Thymus (tissue), 11 donors: Measurements from ENCODE around the gene ZNF354C. TPM values are rescaled to one million over a fixed set of nuclear protein-coding genes. Genes with fewer than 3 reads are reported as not detected.

Experiments used
- DNase-seq, 9 donors: peaks; one replicate each; pipeline ENCODE4 v3.0.0-alpha.2; 2013; ENCODE audit warnings: low spot score in 9 of 9, low read depth in 6 of 9, missing footprints in 1 of 9
- H3K27ac ChIP-seq, 2 donors: one replicate each; pipeline ENCODE4 v1.5.1; 2013; ENCODE audit warnings: control low read depth in 1 of 2, low read depth in 1 of 2, low read length in 1 of 2, mild to moderate bottlenecking in 1 of 2, moderate library complexity in 1 of 2
- H3K27me3 ChIP-seq, 2 donors: one replicate each; pipeline ENCODE4 v1.5.1; 2013; ENCODE audit warnings: low read length in 1 of 2; ENCODE audit not compliant: control insufficient read depth in 2 of 2, insufficient read depth in 1 of 2
- H3K36me3 ChIP-seq, 2 donors: one replicate each; pipeline ENCODE4 v1.5.1; 2013; ENCODE audit warnings: low read length in 1 of 2, mild to moderate bottlenecking in 1 of 2, moderate library complexity in 1 of 2; ENCODE audit not compliant: control insufficient read depth in 2 of 2, insufficient read depth in 2 of 2
- H3K4me1 ChIP-seq, 2 donors: one replicate each; pipeline ENCODE4 v1.5.1; 2013; ENCODE audit warnings: low read length in 2 of 2; ENCODE audit not compliant: control insufficient read depth in 2 of 2, insufficient read depth in 2 of 2
- H3K4me3 ChIP-seq, 2 donors: one replicate each; pipeline ENCODE4 v1.5.1; 2013; ENCODE audit warnings: low read length in 2 of 2, control low read depth in 1 of 2, mild to moderate bottlenecking in 1 of 2
- H3K9me3 ChIP-seq, 2 donors: one replicate each; pipeline ENCODE4 v1.5.1; 2013; ENCODE audit warnings: low read length in 1 of 2, mild to moderate bottlenecking in 1 of 2; ENCODE audit not compliant: control insufficient read depth in 2 of 2, insufficient read depth in 1 of 2
- WGBS: extraction: QIAGEN DNeasy Blood & Tissue Kit; methylation state at CpG from one replicate; pipeline ENCODE4 v1.1.7; 2013; 5-methylcytosine and 5-hydroxymethylcytosine counted together
- polyA plus RNA-seq: library from polyadenylated mRNA; stranded (reverse); fragments of 200-250 nt; gene quantifications from one replicate; pipeline ENCODE4 v1.2.3, GENCODE V29; 2013
- total RNA-seq: library from RNA; stranded (reverse); fragments of 120-200 nt; gene quantifications from one replicate; pipeline ENCODE4 v1.2.4, GENCODE V29; 2013
- donor health status: healthy.

ZNF354C gene
- total and polyA plus RNA-seq, 2 donors, result 2.3 to 6.0 TPM

GRCh38 chr5:179130101-179130681 is 70.0 kb downstream of the ZNF354C start:
- Histone ChIP-seq H3K4me3 (no peak overlapping the region), H3K27me3 (no peaks in the 10 kb centered on the region), H3K36me3 (no peaks in the 10 kb centered on the region), H3K4me1 (no peaks in the 10 kb centered on the region), H3K9me3 (peaks cover 3 to 43% of the 10 kb centered on the region in 2 donors), H3K27ac (no peak overlapping the region)
- 93% methylated on average over 14 of the region's 14 CpGs for WGBS
- DNase-seq, result no peak

GRCh38 chr5:179131321-179131835 is 71.2 kb downstream of the ZNF354C start:
- Histone ChIP-seq H3K9me3 (peaks cover 1 to 38% of the 10 kb centered on the region in 2 donors), H3K36me3 (no peaks in the 10 kb centered on the region), H3K4me3 (no peak overlapping the region), H3K4me1 (no peaks in the 10 kb centered on the region), H3K27me3 (no peaks in the 10 kb centered on the region), H3K27ac (no peak overlapping the region)
- no peak for DNase-seq
- 94% methylated on average over 10 of the region's 10 CpGs for WGBS

GRCh38 chr5:179131886-179132585 is 71.9 kb downstream of the ZNF354C start:
- Histone ChIP-seq H3K9me3 (peaks cover 1 to 32% of the 10 kb centered on the region in 2 donors), H3K4me1 (no peaks in the 10 kb centered on the region), H3K36me3 (no peaks in the 10 kb centered on the region), H3K27me3 (no peaks in the 10 kb centered on the region), H3K4me3 (no peak overlapping the region), H3K27ac (no peak overlapping the region)
- DNase-seq, result no peak
- 92% methylated on average over 15 of the region's 15 CpGs for WGBS

- no peak overlapping the region for H3K27ac ChIP-seq
- WGBS, result 91% methylated on average over 23 of the region's 23 CpGs
- DNase-seq, result no peak
- H3K36me3 ChIP-seq, result no peaks in the 10 kb centered on the region
- H3K4me3 ChIP-seq, result no peak overlapping the region
- H3K4me1 ChIP-seq, result no peaks in the 10 kb centered on the region
- H3K27me3 ChIP-seq, result no peaks in the 10 kb centered on the region
- H3K9me3 ChIP-seq, result peaks cover 0 to 25% of the 10 kb centered on the region in 2 donors
Observed at GRCh38 chr5:179132586-179133355, 72.6 kb downstream of the ZNF354C start.

Other genes starting within 250 kb of the ZNF354C start
- 11.9 TPM for gene ZNF354B, start 200.4 kb upstream of the ZNF354C start, total RNA-seq
- 18.6 TPM for gene ZNF354B, start 200.4 kb upstream of the ZNF354C start, polyA plus RNA-seq
- gene ZFP2, start 164.5 kb upstream of the ZNF354C start, total RNA-seq, result 1.4 TPM
- gene ZFP2, start 164.5 kb upstream of the ZNF354C start, polyA plus RNA-seq, result 2.5 TPM
- 0.61 TPM for gene ZNF454, start 119.2 kb upstream of the ZNF354C start, total RNA-seq
- 1.0 TPM for gene ZNF454, start 119.2 kb upstream of the ZNF354C start, polyA plus RNA-seq
- gene GRM6, start 65.1 kb upstream of the ZNF354C start, total RNA-seq, result not detected
- gene GRM6, start 65.1 kb upstream of the ZNF354C start, polyA plus RNA-seq, result 0.02 TPM
- gene ZNF879, start 36.6 kb upstream of the ZNF354C start, total RNA-seq, result 5.9 TPM
- gene ZNF879, start 36.6 kb upstream of the ZNF354C start, polyA plus RNA-seq, result 5.9 TPM